HCT116 (cell line): ENCODE data around the gene ESYT3. TPM values are rescaled to one million over a fixed set of nuclear protein-coding genes. Genes with fewer than 3 reads are reported as not detected.

ENCODE experiments used
- ATAC-seq: fragments of 200-7000 bp; cut with Tn5 transposase; 2 replicates; pipeline ENCODE4 v1.9.1; 2020; ENCODE audit warnings: mild to moderate bottlenecking, moderate library complexity
- BruUV-seq: library from RNA; stranded (reverse); fragments of 400-500 nt; replicated peaks from 2 replicates; lab custom pipeline; 2021; lab: Mats Ljungman, UMichigan
- CTCF ChIA-PET: fragments of 300-600 bp; sonication (Branson Sonifier 250); formaldehyde crosslinking; loops from one replicate; lab custom pipeline; 2021; ENCODE audit warnings: antibody characterized with exemption; lab: Charles Lee
- POLR2A ChIA-PET: fragments of 300-600, 350-600 bp; sonication (Branson Sonifier 250); formaldehyde crosslinking; loops from one replicate; lab custom pipeline; 2021; ENCODE audit warnings: antibody characterized with exemption; lab: Charles Lee
- RAD21 ChIA-PET, 2 experiments: fragments of 300-600 bp; sonication (Branson Sonifier 250); formaldehyde crosslinking; loops; one replicate each; lab custom pipeline; 2023; ENCODE audit warnings: low total read pairs in 2 of 2; ENCODE audit not compliant: uncharacterized antibody in 2 of 2, unreplicated experiment in 2 of 2, low non-redundant PET in 1 of 2; lab: Charles Lee
- DNase-seq: peaks from one replicate; pipeline ENCODE4 v3.0.0-alpha.2; 2010; ENCODE audit warnings: low read depth, low spot score
- H2AFZ ChIP-seq: fragments of 200-600 bp; shearing (Covaris generic), sonication (generic); 2 replicates; pipeline ENCODE4 v1.6.1; 2017; ENCODE audit warnings: low read depth, mixed run types, mixed read lengths, antibody characterized with exemption, low read length; ENCODE audit not compliant: poor library complexity, severe bottlenecking
- H3K27ac ChIP-seq: 2 replicates; pipeline ENCODE4 v1.5.1; 2012; ENCODE audit warnings: low read depth, low read length
- H3K27me3 ChIP-seq: fragments of 200-600 bp; sonication (generic); 2 replicates; pipeline ENCODE4 v1.6.1; 2016; ENCODE audit warnings: mixed run types, low read length, mixed read lengths; ENCODE audit not compliant: insufficient read depth
- H3K36me3 ChIP-seq, 2 experiments: fragments of 200-500 bp in 1 of 2; fragments of 200-600 bp in 1 of 2; sonication (Bioruptor generic) in 1 of 2; sonication (generic) in 1 of 2; 2 replicates each; pipeline versions ENCODE4 v1.5.1 to v1.6.1; 2014 to 2016; ENCODE audit warnings: low read length in 2 of 2, inconsistent platforms in 1 of 2, mixed read lengths in 1 of 2, mixed run types in 1 of 2; ENCODE audit not compliant: insufficient read depth in 2 of 2, control insufficient read depth in 1 of 2
- H3K4me1 ChIP-seq, 2 experiments: fragments of 200-600 bp in 1 of 2; sonication (generic) in 1 of 2; 2 replicates each; pipeline versions ENCODE4 v1.5.1 to v1.6.1; 2012 to 2017; ENCODE audit warnings: low read length in 2 of 2, inconsistent platforms in 1 of 2, mild to moderate bottlenecking in 1 of 2, mixed read lengths in 1 of 2, mixed run types in 1 of 2, moderate library complexity in 1 of 2; ENCODE audit not compliant: insufficient read depth in 2 of 2, control insufficient read depth in 1 of 2
- H3K4me2 ChIP-seq: fragments of 200-600 bp; sonication (generic); 2 replicates; pipeline ENCODE4 v1.6.1; 2017; ENCODE audit warnings: mixed run types, low read length, mixed read lengths
- H3K4me3 ChIP-seq, 2 experiments: fragments of 200-600 bp in 1 of 2; sonication (generic) in 1 of 2; replicated peaks in 1 of 2; 2 replicates each; pipeline ENCODE4 v1.5.1; 2011 to 2016; ENCODE audit warnings: low read length in 2 of 2, control low read depth in 1 of 2, low read depth in 1 of 2, mild to moderate bottlenecking in 1 of 2, mixed read lengths in 1 of 2, mixed run types in 1 of 2
- H3K79me2 ChIP-seq: fragments of 200-600 bp; sonication (generic); 2 replicates; pipeline ENCODE4 v1.6.1; 2017; ENCODE audit warnings: mild to moderate bottlenecking, mixed run types, low read length, moderate library complexity, mixed read lengths; ENCODE audit not compliant: insufficient read depth
- H3K9ac ChIP-seq: fragments of 200-600 bp; sonication (generic); 2 replicates; pipeline ENCODE4 v1.6.1; 2016; ENCODE audit warnings: low read length, mixed read lengths
- H3K9me2 ChIP-seq: fragments of 200-600 bp; sonication (generic), shearing (Covaris generic); 2 replicates; pipeline ENCODE4 v1.6.1; 2017; ENCODE audit warnings: mixed run types, mild to moderate bottlenecking, moderate library complexity; ENCODE audit not compliant: insufficient read depth
- H3K9me3 ChIP-seq, 2 experiments: fragments of 200-500 bp in 1 of 2; fragments of 200-600 bp in 1 of 2; sonication (Bioruptor generic) in 1 of 2; sonication (generic) in 1 of 2; 2 replicates each; pipeline ENCODE4 v1.6.1; 2014 to 2017; ENCODE audit warnings: low read length in 2 of 2, mixed read lengths in 2 of 2, inconsistent platforms in 1 of 2, low read depth in 1 of 2, mild to moderate bottlenecking in 1 of 2, mixed run types in 1 of 2, moderate library complexity in 1 of 2; ENCODE audit not compliant: control insufficient read depth in 1 of 2, insufficient read depth in 1 of 2
- H4K20me1 ChIP-seq: fragments of 200-600 bp; sonication (generic), shearing (Covaris generic); 2 replicates; pipeline ENCODE4 v1.6.1; 2017; ENCODE audit warnings: mixed run types, mild to moderate bottlenecking, moderate library complexity; ENCODE audit not compliant: insufficient read depth
- ATF3 ChIP-seq: IDR thresholded peaks from 2 replicates; pipeline ENCODE4 v1.6.1; 2012
- CBX3 ChIP-seq: IDR thresholded peaks from 2 replicates; pipeline ENCODE4 v1.6.1; 2012; ENCODE audit warnings: low read depth
- CEBPB ChIP-seq: IDR thresholded peaks from 2 replicates; pipeline ENCODE4 v1.6.1; 2012; ENCODE audit warnings: low read depth
- CTCF ChIP-seq, 3 experiments: fragments of 200-600 bp in 1 of 3; sonication (generic) in 1 of 3; IDR thresholded peaks in 2 of 3; conservative IDR thresholded peaks in 1 of 3; 2 replicates each; pipeline ENCODE4 v1.5.1; 2012 to 2017; ENCODE audit warnings: low read depth in 2 of 3, low read length in 2 of 3, antibody characterized with exemption in 1 of 3, borderline replicate concordance in 1 of 3, control low read depth in 1 of 3, mild to moderate bottlenecking in 1 of 3, mixed read lengths in 1 of 3, mixed run types in 1 of 3, moderate library complexity in 1 of 3; ENCODE audit not compliant: insufficient read depth in 1 of 3
- EGR1 ChIP-seq: IDR thresholded peaks from 2 replicates; pipeline ENCODE4 v1.6.1; 2012; ENCODE audit warnings: low read depth
- ELF1 ChIP-seq: IDR thresholded peaks from 2 replicates; pipeline ENCODE4 v1.6.1; 2012; ENCODE audit warnings: low read depth, borderline replicate concordance
- EZH2 ChIP-seq: fragments of 200-600 bp; sonication (generic); IDR thresholded peaks from 2 replicates; pipeline ENCODE4 v1.6.1; 2017; ENCODE audit warnings: antibody characterized with exemption, mixed run types
- FOSL1 ChIP-seq: IDR thresholded peaks from 2 replicates; pipeline ENCODE4 v1.6.1; 2012; ENCODE audit warnings: low read depth
- MAX ChIP-seq: IDR thresholded peaks from 2 replicates; pipeline ENCODE4 v1.6.1; 2012
- POLR2A ChIP-seq: IDR thresholded peaks from 2 replicates; pipeline ENCODE4 v1.7.0; 2011; ENCODE audit warnings: borderline replicate concordance; ENCODE audit not compliant: insufficient read depth, insufficient read length; ENCODE audit errors: extremely low read depth
- POLR2AphosphoS5 ChIP-seq: IDR thresholded peaks from 2 replicates; pipeline ENCODE4 v1.6.1; 2011; ENCODE audit warnings: mild to moderate bottlenecking, low read depth, low read length, moderate library complexity
- SIN3A ChIP-seq: IDR thresholded peaks from 2 replicates; pipeline ENCODE4 v1.6.1; 2012; ENCODE audit warnings: low read depth
- SP1 ChIP-seq: IDR thresholded peaks from 2 replicates; pipeline ENCODE4 v1.6.1; 2012; ENCODE audit warnings: low read depth
- SRF ChIP-seq: IDR thresholded peaks from 2 replicates; pipeline ENCODE4 v1.6.1; 2012; ENCODE audit warnings: low read depth
- TCF7L2 ChIP-seq: IDR thresholded peaks from 2 replicates; pipeline ENCODE4 v1.7.0; 2011; ENCODE audit warnings: borderline replicate concordance, inconsistent platforms; ENCODE audit not compliant: insufficient read depth, insufficient read length; ENCODE audit errors: extremely low read depth
- ZBTB33 ChIP-seq: IDR thresholded peaks from 2 replicates; pipeline ENCODE4 v1.6.1; 2011; ENCODE audit warnings: mild to moderate bottlenecking, low read length, moderate library complexity; ENCODE audit not compliant: insufficient replicate concordance; ENCODE audit errors: extremely low read depth
- ZFX ChIP-seq: fragments of 450-650 bp; IDR thresholded peaks from 2 replicates; pipeline ENCODE4 v1.6.1; 2017
- ZNF274 ChIP-seq: fragments of 200-500 bp; sonication (Bioruptor generic); IDR thresholded peaks from 2 replicates; pipeline ENCODE4 v1.6.1; 2014; ENCODE audit warnings: mild to moderate bottlenecking, low read depth, low read length, inconsistent platforms
- intact Hi-C: fragments of 100-400 bp; cut with micrococcal nuclease; formaldehyde crosslinking; loops from 2 replicates; pipeline ENCODE4 v1.10.0; 2022
- total RNA-seq: library from RNA; stranded (reverse); gene quantifications from one replicate; pipeline ENCODE4 v1.2.1, GENCODE V29; 2021; ENCODE audit not compliant: unreplicated experiment

The ESYT3 gene
- total RNA-seq, 1 experiment from 2014 or later: 0.05 TPM

GRCh38 chr3:138405486-138405885 lies 28.9 kb upstream of the ESYT3 start:
- H3K4me2 ChIP-seq: no peak overlapping the region
- H3K36me3 ChIP-seq: no peaks in the 10 kb centered on the region
- H3K4me3 ChIP-seq: no peak overlapping the region
- BruUV-seq: no TSS peak
- H2AFZ ChIP-seq: no peak overlapping the region
- intact Hi-C loops: no loop called here
- ChIA-PET POLR2A (no interaction called here), RAD21 (no interaction called here), CTCF (interaction anchor here (0.8 kb wide), 1 partner anchor 12 kb away, joined by 3 read pairs; no protein-coding TSS in a partner anchor)
- DNase-seq (no peak), ATAC-seq (no peak)
- H3K9ac ChIP-seq: no peak overlapping the region
- H3K4me1 ChIP-seq: no peaks in the 10 kb centered on the region
- no peaks in the 10 kb centered on the region for H3K9me3 ChIP-seq
- no peaks in the 10 kb centered on the region for H3K27me3 ChIP-seq
- no peak overlapping the region for H3K27ac ChIP-seq
- H3K79me2 ChIP-seq: no peaks in the 10 kb centered on the region
- TF ChIP-seq CEBPB: no peak
- no peak for TF ChIP-seq ATF3
- TF ChIP-seq CBX3: no peak
- TF ChIP-seq POLR2A: no peak
- no peak for TF ChIP-seq SIN3A
- no peak for TF ChIP-seq EZH2
- TF ChIP-seq ZNF274: no peak
- no peak for TF ChIP-seq TCF7L2
- no peak for TF ChIP-seq ZBTB33
- TF ChIP-seq ZFX: no peak
- no peak for TF ChIP-seq CTCF (IDR thresholded peaks at IDR 0.05 in 2 of 3, conservative IDR thresholded peaks at IDR 0.05 in 1 of 3; ENCODE audit: borderline replicate concordance in 1 of 3, insufficient read depth in 1 of 3, low read depth in 2 of 3, low read length in 2 of 3)
- TF ChIP-seq ELF1: no peak
- no peak for TF ChIP-seq SRF
- no peak for TF ChIP-seq FOSL1
- no peak for TF ChIP-seq SP1
- no peak for TF ChIP-seq EGR1
- TF ChIP-seq POLR2AphosphoS5: no peak
- no peak for TF ChIP-seq MAX
- H3K9me2 ChIP-seq: no peaks in the 10 kb centered on the region
- H4K20me1 ChIP-seq: no peaks in the 10 kb centered on the region
